ENCODE measurements around the gene KCNE2.

The KCNE2 gene

GRCh38 chr21:34337741-34338140 is 26.1 kb upstream of the KCNE2 start:
- H3K36me3 ChIP-seq (ENCODE audit: control insufficient read depth in 2 of 2, insufficient read depth in 1 of 2, low read length in 2 of 2) = no peaks in the 10 kb centered on the region
- ChIA-PET CTCF (interaction anchor here (0.7 to 1.6 kb wide), 4 partner anchors 12 to 1488 kb away, joined by 3 to 6 read pairs (median 5); no protein-coding TSS in a partner anchor), POLR2A (no interaction called here)
- H3K4me1 ChIP-seq (ENCODE audit: control insufficient read depth, insufficient read depth, low read length) = no peaks in the 10 kb centered on the region
- H3K27ac ChIP-seq (ENCODE audit: extremely low read depth, low read depth, low read length) = no peak overlapping the region
- no peak for TF ChIP-seq ZNF223 (tag by site-specific recombination; IDR thresholded peaks at IDR 0.05)
- no peak for TF ChIP-seq ZNF394 (tag by site-specific recombination; IDR thresholded peaks at IDR 0.05; ENCODE audit: borderline replicate concordance)
- no peak for TF ChIP-seq FEZF1 (tag by site-specific recombination; IDR thresholded peaks at IDR 0.05)
- TF ChIP-seq GLI4 (tag by site-specific recombination; IDR thresholded peaks at IDR 0.05) = no peak
- no peak for TF ChIP-seq YY1 (tag by site-specific recombination; IDR thresholded peaks at IDR 0.05)
- TF ChIP-seq, protein P1, sequence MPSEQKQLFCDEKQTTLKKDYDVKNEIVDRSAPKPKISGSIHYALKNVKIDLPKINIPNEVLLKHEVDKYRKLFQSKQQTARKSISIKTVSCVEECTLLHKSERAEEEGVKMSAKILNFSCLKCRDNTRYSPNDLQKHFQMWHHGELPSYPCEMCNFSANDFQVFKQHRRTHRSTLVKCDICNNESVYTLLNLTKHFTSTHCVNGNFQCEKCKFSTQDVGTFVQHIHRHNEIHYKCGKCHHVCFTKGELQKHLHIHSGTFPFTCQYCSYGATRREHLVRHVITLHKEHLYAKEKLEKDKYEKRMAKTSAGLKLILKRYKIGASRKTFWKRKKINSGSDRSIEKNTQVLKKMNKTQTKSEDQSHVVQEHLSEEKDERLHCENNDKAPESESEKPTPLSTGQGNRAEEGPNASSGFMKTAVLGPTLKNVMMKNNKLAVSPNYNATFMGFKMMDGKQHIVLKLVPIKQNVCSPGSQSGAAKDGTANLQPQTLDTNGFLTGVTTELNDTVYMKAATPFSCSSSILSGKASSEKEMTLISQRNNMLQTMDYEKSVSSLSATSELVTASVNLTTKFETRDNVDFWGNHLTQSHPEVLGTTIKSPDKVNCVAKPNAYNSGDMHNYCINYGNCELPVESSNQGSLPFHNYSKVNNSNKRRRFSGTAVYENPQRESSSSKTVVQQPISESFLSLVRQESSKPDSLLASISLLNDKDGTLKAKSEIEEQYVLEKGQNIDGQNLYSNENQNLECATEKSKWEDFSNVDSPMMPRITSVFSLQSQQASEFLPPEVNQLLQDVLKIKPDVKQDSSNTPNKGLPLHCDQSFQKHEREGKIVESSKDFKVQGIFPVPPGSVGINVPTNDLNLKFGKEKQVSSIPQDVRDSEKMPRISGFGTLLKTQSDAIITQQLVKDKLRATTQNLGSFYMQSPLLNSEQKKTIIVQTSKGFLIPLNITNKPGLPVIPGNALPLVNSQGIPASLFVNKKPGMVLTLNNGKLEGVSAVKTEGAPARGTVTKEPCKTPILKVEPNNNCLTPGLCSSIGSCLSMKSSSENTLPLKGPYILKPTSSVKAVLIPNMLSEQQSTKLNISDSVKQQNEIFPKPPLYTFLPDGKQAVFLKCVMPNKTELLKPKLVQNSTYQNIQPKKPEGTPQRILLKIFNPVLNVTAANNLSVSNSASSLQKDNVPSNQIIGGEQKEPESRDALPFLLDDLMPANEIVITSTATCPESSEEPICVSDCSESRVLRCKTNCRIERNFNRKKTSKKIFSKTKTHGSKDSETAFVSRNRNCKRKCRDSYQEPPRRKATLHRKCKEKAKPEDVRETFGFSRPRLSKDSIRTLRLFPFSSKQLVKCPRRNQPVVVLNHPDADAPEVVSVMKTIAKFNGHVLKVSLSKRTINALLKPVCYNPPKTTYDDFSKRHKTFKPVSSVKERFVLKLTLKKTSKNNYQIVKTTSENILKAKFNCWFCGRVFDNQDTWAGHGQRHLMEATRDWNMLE (tag by site-specific recombination; conservative IDR thresholded peaks at IDR 0.05; ENCODE audit: low read depth) = no peak
- no peak for TF ChIP-seq ZNF366 (tag by site-specific recombination; conservative IDR thresholded peaks at IDR 0.05)
- no peak for TF ChIP-seq ZNF626 (tag by site-specific recombination; IDR thresholded peaks at IDR 0.05)
- no peak for TF ChIP-seq ZNF670 (tag by site-specific recombination; IDR thresholded peaks at IDR 0.05; ENCODE audit: low read depth)
- no peak for TF ChIP-seq ZIC2 (tag by site-specific recombination; IDR thresholded peaks at IDR 0.05)
- TF ChIP-seq ZNF449 (tag by site-specific recombination; IDR thresholded peaks at IDR 0.05) = no peak
- H3K4me3 ChIP-seq (ENCODE audit: low read depth, low read length) = no peak overlapping the region
- H3K9me3 ChIP-seq (ENCODE audit: control insufficient read depth, insufficient read depth, low read depth, low read length) = no peaks in the 10 kb centered on the region

DNA sequence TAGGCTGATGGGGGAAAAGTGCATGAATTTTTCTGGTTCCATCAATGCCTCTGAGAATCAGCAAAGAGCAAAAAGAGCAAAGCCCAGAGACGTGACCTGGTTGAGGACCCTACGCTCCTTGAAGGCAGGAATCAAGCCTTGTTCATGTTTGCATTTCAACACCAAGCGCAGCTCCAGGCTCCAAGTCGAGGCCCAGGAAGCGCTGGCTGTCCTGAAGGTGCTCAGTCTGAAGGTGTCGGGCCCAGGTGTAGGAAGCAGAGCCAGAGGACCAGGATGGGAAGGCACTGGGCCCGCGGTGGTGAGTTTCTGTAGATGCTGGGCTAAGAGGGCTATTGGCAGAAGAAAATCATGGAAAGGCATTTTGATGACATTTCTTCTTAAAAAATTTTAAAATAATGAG is 25.6 kb upstream of the KCNE2 start:
- Histone ChIP-seq H3K4me1 (ENCODE audit: control insufficient read depth, insufficient read depth, low read length) (no peaks in the 10 kb centered on the region), H3K4me3 (ENCODE audit: low read depth, low read length) (no peak overlapping the region), H3K27ac (ENCODE audit: extremely low read depth, low read depth, low read length) (no peak overlapping the region), H3K36me3 (ENCODE audit: control insufficient read depth in 2 of 2, insufficient read depth in 1 of 2, low read length in 2 of 2) (no peaks in the 10 kb centered on the region), H3K9me3 (ENCODE audit: control insufficient read depth, insufficient read depth, low read depth, low read length) (no peaks in the 10 kb centered on the region)
- no peak for TF ChIP-seq HOXC10 (CRISPR knock-in tag; IDR thresholded peaks at IDR 0.05)
- no peak for TF ChIP-seq ZNF555 (tag by site-specific recombination; conservative IDR thresholded peaks at IDR 0.05)
- TF ChIP-seq ZNF768 (tag by site-specific recombination; IDR thresholded peaks at IDR 0.05) = no peak
- POLR2A ChIA-PET = no interaction called here
- CTCF ChIA-PET = interaction anchor here (0.7 to 1.6 kb wide), 4 partner anchors 11 to 1489 kb away, joined by 3 to 6 read pairs (median 5); no protein-coding TSS in a partner anchor

DNA sequence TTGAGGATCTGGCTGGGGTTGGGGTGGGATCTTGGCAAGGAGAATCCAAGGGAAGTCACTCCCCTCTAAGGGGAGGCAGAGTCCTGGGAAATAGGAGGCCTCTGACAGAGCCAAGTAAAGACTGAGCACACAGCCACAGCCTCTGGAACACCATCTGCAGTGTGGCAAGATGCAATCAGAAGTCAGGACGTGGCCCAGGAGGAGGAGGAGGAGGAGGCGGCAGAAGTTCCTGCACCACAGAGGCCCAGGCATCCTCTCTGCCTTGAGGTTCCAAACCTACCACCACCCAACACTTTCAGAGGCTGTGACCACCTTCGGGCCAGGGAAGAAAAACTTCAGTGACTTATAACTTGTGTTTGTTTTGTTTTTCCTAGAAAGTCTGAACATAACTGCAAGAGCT is 23.7 kb upstream of the KCNE2 start:
- no peaks in the 10 kb centered on the region for H3K36me3 ChIP-seq (ENCODE audit: control insufficient read depth in 2 of 2, insufficient read depth in 1 of 2, low read length in 2 of 2)
- no peaks in the 10 kb centered on the region for H3K4me1 ChIP-seq (ENCODE audit: control insufficient read depth, insufficient read depth, low read length)
- no peak overlapping the region for H3K4me3 ChIP-seq (ENCODE audit: low read depth, low read length)
- CTCF ChIA-PET = interaction anchor here (1.4 kb wide), 1 partner anchor 23 kb away, joined by 4 read pairs; no protein-coding TSS in a partner anchor
- POLR2A ChIA-PET = no interaction called here
- no peak for TF ChIP-seq GLIS2 (tag by site-specific recombination; IDR thresholded peaks at IDR 0.05)
- TF ChIP-seq, protein P2, sequence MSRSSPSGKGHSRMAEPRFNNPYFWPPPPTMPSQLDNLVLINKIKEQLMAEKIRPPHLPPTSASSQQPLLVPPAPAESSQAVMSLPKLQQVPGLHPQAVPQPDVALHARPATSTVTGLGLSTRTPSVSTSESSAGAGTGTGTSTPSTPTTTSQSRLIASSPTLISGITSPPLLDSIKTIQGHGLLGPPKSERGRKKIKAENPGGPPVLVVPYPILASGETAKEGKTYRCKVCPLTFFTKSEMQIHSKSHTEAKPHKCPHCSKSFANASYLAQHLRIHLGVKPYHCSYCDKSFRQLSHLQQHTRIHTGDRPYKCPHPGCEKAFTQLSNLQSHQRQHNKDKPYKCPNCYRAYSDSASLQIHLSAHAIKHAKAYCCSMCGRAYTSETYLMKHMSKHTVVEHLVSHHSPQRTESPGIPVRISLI (tag by site-specific recombination; IDR thresholded peaks at IDR 0.05) = no peak
- no peak for TF ChIP-seq OVOL3 (tag by site-specific recombination; IDR thresholded peaks at IDR 0.05)
- TF ChIP-seq, protein P3, sequence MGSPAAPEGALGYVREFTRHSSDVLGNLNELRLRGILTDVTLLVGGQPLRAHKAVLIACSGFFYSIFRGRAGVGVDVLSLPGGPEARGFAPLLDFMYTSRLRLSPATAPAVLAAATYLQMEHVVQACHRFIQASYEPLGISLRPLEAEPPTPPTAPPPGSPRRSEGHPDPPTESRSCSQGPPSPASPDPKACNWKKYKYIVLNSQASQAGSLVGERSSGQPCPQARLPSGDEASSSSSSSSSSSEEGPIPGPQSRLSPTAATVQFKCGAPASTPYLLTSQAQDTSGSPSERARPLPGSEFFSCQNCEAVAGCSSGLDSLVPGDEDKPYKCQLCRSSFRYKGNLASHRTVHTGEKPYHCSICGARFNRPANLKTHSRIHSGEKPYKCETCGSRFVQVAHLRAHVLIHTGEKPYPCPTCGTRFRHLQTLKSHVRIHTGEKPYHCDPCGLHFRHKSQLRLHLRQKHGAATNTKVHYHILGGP (tag by site-specific recombination; IDR thresholded peaks at IDR 0.05) = no peak
- TF ChIP-seq ZBTB21 (tag by site-specific recombination; IDR thresholded peaks at IDR 0.05) = no peak
- no peak for TF ChIP-seq ZNF776 (tag by site-specific recombination; IDR thresholded peaks at IDR 0.05; ENCODE audit: borderline replicate concordance)
- TF ChIP-seq ZNF624 (tag by site-specific recombination; IDR thresholded peaks at IDR 0.05) = no peak
- no peak for TF ChIP-seq ZNF146 (tag by site-specific recombination; IDR thresholded peaks at IDR 0.05)
- H3K27ac ChIP-seq (ENCODE audit: extremely low read depth, low read depth, low read length) = no peak overlapping the region
- no peaks in the 10 kb centered on the region for H3K9me3 ChIP-seq (ENCODE audit: control insufficient read depth, insufficient read depth, low read depth, low read length)

Data from HEK293 (cell line).